SK-N-SH (cell line): Measurements from ENCODE around the gene CRIM1.

Source experiments
- CTCF ChIP-seq: fragments of 200-600 bp; sonication (generic); IDR thresholded peaks from 2 replicates; pipeline ENCODE4 v1.6.1; 2017; ENCODE audit warnings: antibody characterized with exemption, mild to moderate bottlenecking, moderate library complexity
- POLR2AphosphoS5 ChIP-seq: IDR thresholded peaks from 2 replicates; pipeline ENCODE4 v1.6.1; 2012; ENCODE audit warnings: low read depth, low read length
- RFX5 ChIP-seq: IDR thresholded peaks from 2 replicates; pipeline ENCODE4 v1.6.1; 2012; ENCODE audit warnings: mild to moderate bottlenecking, improper control_type of control experiment, low read length

- no peak for TF ChIP-seq CTCF
- no peak; the same call in 1 of the 2 replicates for TF ChIP-seq POLR2AphosphoS5
- TF ChIP-seq RFX5 = no peak
Measured at GRCh38 chr2:36366491-36367120, 11.0 kb downstream of the CRIM1 start.
